ENCODE results near the gene SNRPD2.

SNRPD2 gene

GRCh38 chr19:45659096-45659729 is 32.5 kb downstream of the SNRPD2 start:
- no peak overlapping the region for H3K9ac ChIP-seq (ENCODE audit: low read depth, low read length, poor library complexity, severe bottlenecking)
- H3K27me3 ChIP-seq (ENCODE audit: insufficient read depth, low read length, poor library complexity, severe bottlenecking) = no peaks in the 10 kb centered on the region
- no peak overlapping the region for H2AFZ ChIP-seq (ENCODE audit: low read length)
- peaks cover 4% of the 10 kb centered on the region for H3K4me1 ChIP-seq (ENCODE audit: insufficient read depth, low read length, poor library complexity, severe bottlenecking)
- no peaks in the 10 kb centered on the region for H3F3A ChIP-seq (ENCODE audit: low read depth)
- H3K9me3 ChIP-seq (ENCODE audit: insufficient read depth, low read depth, low read length) = no peaks in the 10 kb centered on the region
- H3K4me2 ChIP-seq (ENCODE audit: low read depth, low read length, poor library complexity, severe bottlenecking) = no peak overlapping the region
- H3K4me3 ChIP-seq (ENCODE audit: low read length, poor library complexity, severe bottlenecking) = no peak overlapping the region
- no peaks in the 10 kb centered on the region for H4K20me1 ChIP-seq (ENCODE audit: insufficient read depth, low read length, poor library complexity, severe bottlenecking)
- no peaks in the 10 kb centered on the region for H3K36me3 ChIP-seq (ENCODE audit: insufficient read depth, low read length)
- H3K9me2 ChIP-seq (replicated peaks; ENCODE audit: low read depth, low read length) = no peaks in the 10 kb centered on the region
- H3K79me2 ChIP-seq (ENCODE audit: insufficient read depth, low read length) = no peaks in the 10 kb centered on the region
- TF ChIP-seq EZH2phosphoT487 (IDR thresholded peaks at IDR 0.05; ENCODE audit: borderline replicate concordance) (no peak), CTCF (conservative IDR thresholded peaks at IDR 0.05; ENCODE audit: low read length) (no peak)

GRCh38 chr19:45657520-45658167 is 34.1 kb downstream of the SNRPD2 start:
- Histone ChIP-seq H2AFZ (ENCODE audit: low read length) (no peak overlapping the region), H3K4me3 (ENCODE audit: low read length, poor library complexity, severe bottlenecking) (no peak overlapping the region), H3K9ac (ENCODE audit: low read depth, low read length, poor library complexity, severe bottlenecking) (no peak overlapping the region), H3K4me2 (ENCODE audit: low read depth, low read length, poor library complexity, severe bottlenecking) (no peak overlapping the region), H3F3A (ENCODE audit: low read depth) (no peaks in the 10 kb centered on the region), H4K20me1 (ENCODE audit: insufficient read depth, low read length, poor library complexity, severe bottlenecking) (no peaks in the 10 kb centered on the region), H3K36me3 (ENCODE audit: insufficient read depth, low read length) (no peaks in the 10 kb centered on the region), H3K9me3 (ENCODE audit: insufficient read depth, low read depth, low read length) (no peaks in the 10 kb centered on the region), H3K9me2 (replicated peaks; ENCODE audit: low read depth, low read length) (no peaks in the 10 kb centered on the region), H3K27me3 (ENCODE audit: insufficient read depth, low read length, poor library complexity, severe bottlenecking) (no peaks in the 10 kb centered on the region), H3K79me2 (ENCODE audit: insufficient read depth, low read length) (no peaks in the 10 kb centered on the region), H3K4me1 (ENCODE audit: insufficient read depth, low read length, poor library complexity, severe bottlenecking) (no peaks in the 10 kb centered on the region)
- TF ChIP-seq EZH2phosphoT487 (IDR thresholded peaks at IDR 0.05; ENCODE audit: borderline replicate concordance) (no peak), CTCF (conservative IDR thresholded peaks at IDR 0.05; ENCODE audit: low read length) (no peak)

GRCh38 chr19:45655073-45655472 is 36.7 kb downstream of the SNRPD2 start:
- Histone ChIP-seq H3K9ac (ENCODE audit: low read depth, low read length, poor library complexity, severe bottlenecking) (no peak overlapping the region), H3K9me3 (ENCODE audit: insufficient read depth, low read depth, low read length) (no peaks in the 10 kb centered on the region), H3K79me2 (ENCODE audit: insufficient read depth, low read length) (no peaks in the 10 kb centered on the region), H3K9me2 (replicated peaks; ENCODE audit: low read depth, low read length) (no peaks in the 10 kb centered on the region), H3K36me3 (ENCODE audit: insufficient read depth, low read length) (no peaks in the 10 kb centered on the region), H3K4me3 (ENCODE audit: low read length, poor library complexity, severe bottlenecking) (no peak overlapping the region), H4K20me1 (ENCODE audit: insufficient read depth, low read length, poor library complexity, severe bottlenecking) (no peaks in the 10 kb centered on the region), H3K4me2 (ENCODE audit: low read depth, low read length, poor library complexity, severe bottlenecking) (no peak overlapping the region), H3K4me1 (ENCODE audit: insufficient read depth, low read length, poor library complexity, severe bottlenecking) (no peaks in the 10 kb centered on the region), H3F3A (ENCODE audit: low read depth) (no peaks in the 10 kb centered on the region), H2AFZ (ENCODE audit: low read length) (no peak overlapping the region), H3K27me3 (ENCODE audit: insufficient read depth, low read length, poor library complexity, severe bottlenecking) (no peaks in the 10 kb centered on the region)
- no peak for TF ChIP-seq EZH2phosphoT487 (IDR thresholded peaks at IDR 0.05; ENCODE audit: borderline replicate concordance)
- no peak for TF ChIP-seq CTCF (conservative IDR thresholded peaks at IDR 0.05; ENCODE audit: low read length)

Measured in Loucy (cell line).